Upper lobe of right lung (tissue), 1 donor: ENCODE data around the gene GALT. TPM values are rescaled to one million over a fixed set of nuclear protein-coding genes. Genes with fewer than 3 reads are reported as not detected.
"Not testable (repeated sequence)": the region's sequence is repeated elsewhere in the genome, so short reads cannot be mapped to it uniquely, and the experiment has no call there.

Source experiments
- ATAC-seq: fragments of 200-7000 bp; cut with Tn5 transposase; one replicate; pipeline ENCODE4 v1.9.1; 2020; ENCODE audit warnings: mild to moderate bottlenecking, moderate library complexity
- DNase-seq: peaks from one replicate; pipeline ENCODE4 v3.0.0-alpha.2; 2020
- H3K27ac ChIP-seq: fragments of 200-600 bp; one replicate; pipeline ENCODE4 v1.8.0; 2022
- H3K27me3 ChIP-seq: fragments of 200-600 bp; one replicate; pipeline ENCODE4 v1.8.0; 2022; ENCODE audit warnings: mild to moderate bottlenecking
- H3K36me3 ChIP-seq: fragments of 200-600 bp; one replicate; pipeline ENCODE4 v1.8.0; 2022
- H3K4me1 ChIP-seq: fragments of 200-600 bp; one replicate; pipeline ENCODE4 v1.8.0; 2022
- H3K4me3 ChIP-seq: fragments of 200-600 bp; one replicate; pipeline ENCODE4 v1.8.0; 2022; ENCODE audit warnings: mild to moderate bottlenecking
- H3K9me3 ChIP-seq: fragments of 200-600 bp; one replicate; pipeline ENCODE4 v1.8.0; 2022
- CTCF ChIP-seq: fragments of 200-600 bp; IDR thresholded peaks from one replicate; pipeline ENCODE4 v1.8.0; 2022; ENCODE audit warnings: antibody characterized with exemption
- intact Hi-C: fragments of 100-400 bp; cut with DNase I; formaldehyde crosslinking; loops from one replicate; pipeline ENCODE4 v1.11.0; 2022
- total RNA-seq: library from RNA; stranded (reverse); fragmentation: NEBNext Ultra II Directional; extraction: Animal tissue kit (Norgen Biotek cat#: 25700); gene quantifications from one replicate; pipeline ENCODE4 v1.2.1, GENCODE V29; 2021
- donor health status: DM: no; HTN: yes; CAD: no; lungs with severe emphysema.

Gene GALT
- total RNA-seq, 1 donor from 2014 or later, result 47.6 TPM

- H3K4me3 ChIP-seq, result no peak overlapping the region
- no peak for TF ChIP-seq CTCF
- intact Hi-C loops, result no loop called here
- H3K4me1 ChIP-seq, result peaks cover 17% of the 10 kb centered on the region
- DNase-seq (no peak), ATAC-seq (no peak)
- H3K36me3 ChIP-seq, result peaks cover 10% of the 10 kb centered on the region
- no peaks in the 10 kb centered on the region for H3K27me3 ChIP-seq
- H3K9me3 ChIP-seq, result no peaks in the 10 kb centered on the region
- no peak overlapping the region for H3K27ac ChIP-seq
Observed at GRCh38 chr9:34635556-34635955, 10.9 kb upstream of the GALT start.

DNA sequence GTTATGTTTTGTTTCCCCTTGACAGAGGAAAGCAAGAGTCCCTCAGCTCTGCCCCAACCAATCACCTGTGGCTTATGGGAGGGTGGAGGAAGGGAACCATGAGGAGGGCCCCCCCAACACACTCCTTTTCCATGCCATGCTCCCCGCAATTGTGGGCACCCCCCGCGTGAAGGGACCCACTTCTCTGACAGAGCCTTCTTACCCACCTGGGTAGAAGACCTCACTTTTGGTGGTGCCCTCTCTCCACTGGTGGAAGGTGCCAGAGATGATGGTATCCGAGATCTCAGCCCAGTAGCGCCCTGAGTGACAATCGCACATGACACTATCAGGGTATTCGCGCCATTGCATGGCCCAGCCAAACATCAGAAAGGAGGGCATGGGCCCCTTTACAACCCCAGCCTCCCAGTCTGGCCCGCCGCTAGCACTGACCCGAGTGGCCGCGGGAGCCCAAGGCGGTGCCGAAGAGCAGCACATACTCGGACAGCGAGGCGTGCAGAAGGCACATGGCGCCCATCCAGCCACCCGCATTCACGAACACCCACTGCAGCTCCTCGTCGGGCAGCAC lies 9.6 kb upstream of the GALT start:
- H3K27ac ChIP-seq, result peak overlapping the region; percentile 89
- H3K27me3 ChIP-seq, result no peaks in the 10 kb centered on the region
- peak overlapping the region; percentile 87 for H3K4me3 ChIP-seq
- H3K36me3 ChIP-seq, result peaks cover 10% of the 10 kb centered on the region
- TF ChIP-seq CTCF, result no peak
- peaks cover 17% of the 10 kb centered on the region for H3K4me1 ChIP-seq
- intact Hi-C loops, result no loop called here
- ATAC-seq, result no peak
- no peaks in the 10 kb centered on the region for H3K9me3 ChIP-seq
- no peak for DNase-seq

DNA sequence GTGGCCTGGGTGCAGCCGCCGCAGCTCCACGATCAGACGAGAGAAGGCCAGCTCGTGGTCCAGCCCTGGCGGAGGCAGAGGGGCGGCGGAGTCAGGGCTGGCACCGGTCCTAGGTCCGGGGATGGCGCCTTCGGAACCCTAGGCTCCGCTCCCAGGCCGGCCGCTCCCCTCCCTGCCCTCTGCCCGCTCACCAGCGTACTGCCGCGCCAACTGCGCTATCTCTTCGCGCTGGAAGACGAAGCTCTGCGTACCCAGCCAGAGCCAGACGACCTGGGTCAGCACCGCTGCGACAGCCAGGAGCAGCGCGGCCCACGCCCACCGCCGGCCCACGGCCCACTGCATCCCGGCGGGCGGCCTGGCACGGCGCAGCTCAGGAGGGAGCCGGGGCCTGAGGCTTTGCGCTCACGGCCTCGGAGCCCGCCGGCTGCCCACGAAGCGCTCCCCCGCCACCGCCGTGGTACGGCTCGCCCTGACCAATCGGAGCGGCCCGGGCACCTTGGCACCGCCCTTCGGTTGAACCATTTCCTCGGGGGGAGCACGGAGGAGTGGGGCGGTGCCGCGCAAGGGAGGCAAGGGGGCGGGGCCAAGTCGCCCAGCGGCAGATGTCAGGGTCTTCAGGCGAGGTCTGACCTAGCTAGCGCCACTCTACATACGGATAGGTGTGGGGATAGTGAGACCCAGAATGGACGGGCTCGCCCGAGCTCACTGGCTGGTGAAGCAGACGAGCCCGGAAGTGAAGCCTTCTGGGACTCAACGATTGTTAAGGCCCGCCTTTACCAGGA lies 8.9 kb upstream of the GALT start, which contains the start of gene SIGMAR1:
SIGMAR1 (minus strand) TSS at position 432 of the 782 bp plus-strand sequence; CDS start at position 342, 90 bp downstream.
- ATAC-seq (peak; percentile 98), DNase-seq (peak; percentile 97)
- intact Hi-C loops, result no loop called here
- Histone ChIP-seq H3K9me3 (no peaks in the 10 kb centered on the region), H3K27me3 (no peaks in the 10 kb centered on the region), H3K36me3 (peaks cover 10% of the 10 kb centered on the region), H3K4me3 (peak within 1 kb of the TSS; percentile 87), H3K4me1 (peaks cover 17% of the 10 kb centered on the region), H3K27ac (peak within 1 kb of the TSS; percentile 89)
- no peak for TF ChIP-seq CTCF

DNA sequence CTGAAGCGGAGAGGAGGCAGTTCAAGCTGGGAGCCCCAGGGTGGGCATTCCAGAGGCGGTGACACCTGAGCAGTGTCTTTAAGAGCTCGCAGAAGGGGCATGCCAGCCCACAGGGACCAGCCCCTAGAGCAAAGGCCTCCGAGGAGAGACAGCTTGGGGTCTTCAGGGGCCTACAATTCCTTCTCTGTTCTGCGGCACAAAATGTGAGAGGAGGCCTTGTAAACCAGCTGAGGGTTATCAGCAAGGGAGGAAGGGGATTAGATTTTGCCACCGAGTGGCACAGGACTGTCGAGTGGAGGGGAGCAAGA lies 8.4 kb upstream of the GALT start:
- intact Hi-C loops, result no loop called here
- ATAC-seq (no peak), DNase-seq (no peak)
- TF ChIP-seq CTCF, result no peak
- H3K9me3 ChIP-seq, result no peaks in the 10 kb centered on the region
- peaks cover 17% of the 10 kb centered on the region for H3K4me1 ChIP-seq
- peak overlapping the region; percentile 89 for H3K27ac ChIP-seq
- peaks cover 10% of the 10 kb centered on the region for H3K36me3 ChIP-seq
- H3K4me3 ChIP-seq, result peak overlapping the region; percentile 87
- H3K27me3 ChIP-seq, result no peaks in the 10 kb centered on the region

DNA sequence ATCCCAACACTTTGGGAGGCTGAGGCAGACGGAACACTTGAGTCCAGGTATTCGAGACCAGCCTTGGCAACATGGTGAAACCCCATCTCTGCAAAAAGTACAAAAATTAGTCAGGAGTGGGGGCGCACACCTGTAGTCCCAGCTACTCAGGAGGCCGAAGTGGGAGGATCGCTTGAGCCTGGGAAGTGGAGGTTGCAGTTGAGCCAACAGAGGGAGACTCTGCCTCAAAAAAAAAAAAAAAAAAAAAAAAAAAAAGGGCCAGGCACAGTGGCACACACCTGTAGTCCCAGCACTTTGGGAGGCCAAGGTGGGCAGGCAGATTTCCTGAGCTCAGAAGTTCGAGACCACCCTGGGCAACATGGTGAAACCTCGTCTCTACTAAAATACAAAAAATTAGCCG lies 7.2 kb upstream of the GALT start:
- ATAC-seq, intact Hi-C loops: not testable (repeated sequence)
- peaks cover 10% of the 10 kb centered on the region for H3K36me3 ChIP-seq

DNA sequence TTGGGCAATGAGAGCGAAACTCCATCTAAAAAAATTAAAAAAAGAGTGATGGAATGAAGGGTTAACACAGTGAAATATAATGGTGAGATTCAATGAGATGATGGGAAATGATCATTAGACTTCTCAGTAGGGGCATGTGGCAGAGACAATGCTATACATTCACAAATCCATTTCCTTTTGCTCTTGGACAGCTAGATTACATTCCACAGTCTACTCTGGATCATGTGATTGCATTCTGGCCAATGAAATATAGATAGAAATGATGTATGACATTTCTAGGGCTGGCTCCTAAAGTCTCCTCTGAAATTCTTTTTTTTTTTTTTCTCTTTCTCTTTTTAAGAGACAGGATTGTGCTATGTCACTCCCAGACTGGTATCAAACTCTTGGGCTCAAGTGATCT lies 3.8 kb upstream of the GALT start:
- H3K27ac ChIP-seq, result no peak overlapping the region
- no peaks in the 10 kb centered on the region for H3K36me3 ChIP-seq
- H3K9me3 ChIP-seq, result no peaks in the 10 kb centered on the region
- DNase-seq (no peak), ATAC-seq (no peak)
- no peak overlapping the region for H3K4me3 ChIP-seq
- intact Hi-C loops, result no loop called here
- no peak for TF ChIP-seq CTCF
- H3K4me1 ChIP-seq, result peaks cover 20% of the 10 kb centered on the region
- H3K27me3 ChIP-seq, result no peaks in the 10 kb centered on the region

More for the DNA sequence above, 7.2 kb upstream of the GALT start:
- H3K4me3 ChIP-seq, H3K27ac ChIP-seq, H3K9me3 ChIP-seq, DNase-seq, H3K27me3 ChIP-seq: not testable (repeated sequence)
- peaks cover 17% of the 10 kb centered on the region for H3K4me1 ChIP-seq
